Hepatocyte (in vitro differentiated cells): ENCODE results near the gene TSTD2. TPM values are rescaled to one million over a fixed set of nuclear protein-coding genes. Genes with fewer than 3 reads are reported as not detected.

Source experiments
- DNase-seq: peaks from one replicate; pipeline ENCODE4 v3.0.0-alpha.2; 2016; ENCODE audit warnings: low spot score
- H2AFZ ChIP-seq: fragments of 200-600 bp; sonication (generic); 2 replicates; pipeline ENCODE4 v1.6.0; 2016; ENCODE audit warnings: antibody characterized with exemption, mild to moderate bottlenecking
- H3K27ac ChIP-seq: fragments of 200-600 bp; sonication (generic); 2 replicates; pipeline ENCODE4 v1.5.1; 2016; ENCODE audit warnings: mild to moderate bottlenecking
- H3K27me3 ChIP-seq: fragments of 200-600 bp; sonication (generic); 2 replicates; pipeline ENCODE4 v1.6.1; 2016
- H3K36me3 ChIP-seq: fragments of 200-600 bp; sonication (generic); replicated peaks from 2 replicates; pipeline ENCODE4 v1.5.1; 2016; ENCODE audit warnings: low read depth; ENCODE audit not compliant: insufficient read depth
- H3K4me1 ChIP-seq: fragments of 200-600 bp; sonication (generic); 2 replicates; pipeline ENCODE4 v1.5.1; 2016; ENCODE audit warnings: mild to moderate bottlenecking, moderate library complexity; ENCODE audit not compliant: insufficient read depth
- H3K4me2 ChIP-seq: fragments of 200-600 bp; sonication (generic); 2 replicates; pipeline ENCODE4 v1.6.0; 2016
- H3K4me3 ChIP-seq: fragments of 200-600 bp; sonication (generic); 2 replicates; pipeline ENCODE4 v1.5.1; 2016; ENCODE audit warnings: mild to moderate bottlenecking
- H3K79me2 ChIP-seq: fragments of 200-600 bp; sonication (generic); 2 replicates; pipeline ENCODE4 v1.6.0; 2017; ENCODE audit warnings: mild to moderate bottlenecking
- H3K9me2 ChIP-seq: fragments of 200-600 bp; sonication (generic); replicated peaks from 2 replicates; pipeline ENCODE4 v1.6.0; 2017; ENCODE audit warnings: mild to moderate bottlenecking; ENCODE audit not compliant: insufficient read depth
- H3K9me3 ChIP-seq: fragments of 200-600 bp; sonication (generic); 2 replicates; pipeline ENCODE4 v1.5.1; 2016; ENCODE audit warnings: low read depth, mild to moderate bottlenecking
- H4K20me1 ChIP-seq: fragments of 200-600 bp; sonication (generic); 2 replicates; pipeline ENCODE4 v1.6.0; 2016; ENCODE audit warnings: mild to moderate bottlenecking; ENCODE audit not compliant: insufficient read depth, poor library complexity, severe bottlenecking
- CTCF ChIP-seq: fragments of 200-600 bp; sonication (generic); IDR thresholded peaks from 2 replicates; pipeline ENCODE4 v1.5.1; 2016; ENCODE audit warnings: antibody characterized with exemption, mild to moderate bottlenecking; ENCODE audit not compliant: poor library complexity
- EZH2 ChIP-seq: fragments of 200-600 bp; sonication (generic); IDR thresholded peaks from 2 replicates; pipeline ENCODE4 v1.6.1; 2016; ENCODE audit warnings: antibody characterized with exemption, mild to moderate bottlenecking, borderline replicate concordance
- EZH2phosphoT487 ChIP-seq: fragments of 200-600 bp; sonication (generic); IDR thresholded peaks from one replicate; pipeline ENCODE4 v1.6.1; 2018; ENCODE audit warnings: antibody characterized with exemption, mild to moderate bottlenecking, low read depth, moderate library complexity; ENCODE audit not compliant: unreplicated experiment, severe bottlenecking
- WGBS: methylation state at CpG from one replicate; pipeline ENCODE4 v1.1.6; 2016; ENCODE audit warnings: low lambda C conversion rate; ENCODE audit errors: missing lambda C conversion rate; 5-methylcytosine and 5-hydroxymethylcytosine counted together
- polyA plus RNA-seq: library from polyadenylated mRNA; unstranded; fragments of >200 nt; fragmentation: Nextera tagmentation; extraction: Ambion mirVana; gene quantifications from 2 replicates; pipeline ENCODE4 v1.2.1, GENCODE V29; 2016
- total RNA-seq: library from RNA; depleted of rRNA; stranded (reverse); fragments of >200 nt; gene quantifications from 2 replicates; pipeline ENCODE4 v1.2.3, GENCODE V29; 2014

TSTD2 gene
- total and polyA plus RNA-seq, 2 experiments from 2014 or later: 4.3 to 19.0 TPM

DNA sequence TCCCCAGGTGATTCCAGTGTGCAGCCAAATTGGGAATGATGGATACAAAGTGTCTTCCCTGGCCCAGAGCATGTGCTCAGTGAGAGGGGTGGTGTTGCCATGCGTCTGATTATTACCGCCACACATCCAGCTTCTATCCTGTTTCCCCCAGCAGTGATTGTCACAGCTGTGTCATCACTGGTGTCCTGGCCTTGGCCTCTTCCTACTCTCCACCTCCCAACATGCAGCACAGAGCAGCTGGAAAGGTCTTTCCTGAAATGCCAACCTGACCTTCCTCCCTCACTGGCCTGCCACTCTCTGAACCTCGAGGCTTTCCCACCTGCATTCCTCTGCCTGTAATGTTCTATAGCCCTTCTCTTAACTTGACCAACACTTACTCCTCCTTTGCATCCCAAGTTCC, 71.7 kb downstream of the TSTD2 start:
- H3K27ac ChIP-seq: no peak overlapping the region
- H3K36me3 ChIP-seq: no peaks in the 10 kb centered on the region
- H2AFZ ChIP-seq: no peak overlapping the region
- no peak overlapping the region for H3K4me2 ChIP-seq
- H3K4me3 ChIP-seq: no peak overlapping the region
- H4K20me1 ChIP-seq: no peaks in the 10 kb centered on the region
- H3K9me3 ChIP-seq: no peaks in the 10 kb centered on the region
- H3K9me2 ChIP-seq: no peaks in the 10 kb centered on the region
- DNase-seq: no peak
- 92% methylated on average over 3 of the region's 3 CpGs for WGBS
- no peaks in the 10 kb centered on the region for H3K27me3 ChIP-seq
- no peaks in the 10 kb centered on the region for H3K79me2 ChIP-seq
- TF ChIP-seq EZH2 (no peak), EZH2phosphoT487 (no peak), CTCF (no peak)
- peaks cover 3% of the 10 kb centered on the region for H3K4me1 ChIP-seq

DNA sequence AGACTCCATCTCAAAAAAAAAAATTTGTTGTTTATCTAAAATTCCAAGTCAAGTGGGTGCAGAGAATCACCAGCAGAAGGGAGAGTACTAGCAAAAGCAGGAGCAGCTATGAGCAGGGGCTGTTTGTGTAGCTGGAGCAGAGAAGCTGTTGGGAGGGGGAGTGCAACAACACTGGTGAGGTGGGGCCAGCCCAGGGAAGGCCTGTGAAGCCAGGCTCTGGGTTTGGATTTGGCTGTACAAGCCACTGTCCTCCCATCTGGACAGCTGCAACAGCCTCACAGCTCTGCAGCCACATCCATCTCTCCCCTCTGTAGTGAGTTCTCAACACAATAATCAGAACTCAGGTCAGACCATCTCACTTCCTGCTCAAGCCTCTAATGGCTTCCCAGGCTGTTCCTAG, 72.3 kb downstream of the TSTD2 start:
- Histone ChIP-seq H3K36me3 (no peaks in the 10 kb centered on the region), H3K4me1 (peaks cover 3% of the 10 kb centered on the region), H3K9me2 (no peaks in the 10 kb centered on the region), H3K79me2 (no peaks in the 10 kb centered on the region), H2AFZ (no peak overlapping the region), H3K9me3 (no peaks in the 10 kb centered on the region), H3K4me2 (no peak overlapping the region), H3K27ac (no peak overlapping the region), H4K20me1 (no peaks in the 10 kb centered on the region), H3K4me3 (no peak overlapping the region), H3K27me3 (no peaks in the 10 kb centered on the region)
- no peak for DNase-seq
- TF ChIP-seq EZH2 (no peak), EZH2phosphoT487 (no peak), CTCF (no peak)

DNA sequence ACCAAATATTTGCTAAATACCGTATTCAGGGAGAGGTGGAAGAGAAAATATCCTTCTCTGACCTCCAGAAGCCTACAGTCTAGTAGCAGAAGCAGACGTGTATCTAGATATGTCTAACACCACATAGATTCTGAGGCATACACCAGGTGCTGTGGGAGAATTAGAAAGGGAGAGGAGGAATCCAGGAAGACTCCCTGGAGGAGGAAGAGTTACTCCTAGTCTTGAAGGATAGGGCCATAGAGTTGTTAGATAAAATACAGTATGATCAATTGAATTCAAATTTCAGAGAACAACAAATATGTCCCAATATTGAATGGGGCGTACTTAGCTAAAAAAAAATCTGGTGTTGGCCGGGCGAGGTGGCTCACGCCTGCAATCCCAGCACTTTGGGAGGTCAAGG, 73.0 kb downstream of the TSTD2 start:
- Histone ChIP-seq H3K4me3 (no peak overlapping the region), H3K9me2 (no peaks in the 10 kb centered on the region), H3K27ac (no peak overlapping the region), H3K36me3 (no peaks in the 10 kb centered on the region), H3K4me1 (peaks cover 3% of the 10 kb centered on the region), H3K79me2 (no peaks in the 10 kb centered on the region), H3K4me2 (no peak overlapping the region), H4K20me1 (no peaks in the 10 kb centered on the region), H3K27me3 (no peaks in the 10 kb centered on the region), H2AFZ (no peak overlapping the region), H3K9me3 (no peaks in the 10 kb centered on the region)
- DNase-seq: no peak
- WGBS: 88% methylated on average over 6 of the region's 6 CpGs
- TF ChIP-seq EZH2 (no peak), CTCF (no peak), EZH2phosphoT487 (no peak)

DNA sequence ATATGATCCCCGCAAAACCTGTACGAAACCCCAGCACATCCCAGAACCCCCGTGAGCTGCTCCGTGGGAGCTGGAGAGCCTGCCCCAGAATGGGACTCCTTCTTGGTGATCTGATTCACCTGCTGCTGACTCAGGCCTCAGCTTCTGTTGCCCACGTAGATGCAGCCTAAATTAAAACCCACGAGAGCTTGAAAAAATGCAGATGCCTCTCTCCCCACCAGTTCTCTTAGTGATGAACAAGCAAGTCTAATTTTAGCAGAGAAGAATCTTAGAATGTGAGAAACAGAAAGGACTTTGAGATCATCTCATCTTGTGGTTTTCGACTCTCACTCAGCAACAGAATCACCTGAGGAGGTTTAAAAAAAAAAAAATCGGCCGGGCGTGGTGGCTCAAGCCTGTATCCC, 74.1 kb downstream of the TSTD2 start:
- H3K4me3 ChIP-seq: no peak overlapping the region
- H3K79me2 ChIP-seq: no peaks in the 10 kb centered on the region
- no peaks in the 10 kb centered on the region for H3K27me3 ChIP-seq
- TF ChIP-seq EZH2 (no peak), EZH2phosphoT487 (no peak), CTCF (no peak)
- H3K9me2 ChIP-seq: no peaks in the 10 kb centered on the region
- 88% methylated on average over 10 of the region's 10 CpGs for WGBS
- no peak for DNase-seq
- H3K27ac ChIP-seq: no peak overlapping the region
- H3K4me2 ChIP-seq: no peak overlapping the region
- peaks cover 3% of the 10 kb centered on the region for H3K4me1 ChIP-seq
- H4K20me1 ChIP-seq: no peaks in the 10 kb centered on the region
- no peaks in the 10 kb centered on the region for H3K36me3 ChIP-seq
- H2AFZ ChIP-seq: no peak overlapping the region
- H3K9me3 ChIP-seq: no peaks in the 10 kb centered on the region
